Transverse colon (tissue), 4 donors: ENCODE data around the gene CLCA1. TPM values are rescaled to one million over a fixed set of nuclear protein-coding genes. Genes with fewer than 3 reads are reported as not detected.

ENCODE experiments used
- DNase-seq: peaks from one replicate; pipeline ENCODE4 v3.0.0-alpha.2; 2019
- H3K27ac ChIP-seq, 4 donors: fragments of 200-600 bp; sonication (generic); 2 replicates each; pipeline ENCODE4 v1.5.1; 2016 to 2018; ENCODE audit warnings: inconsistent platforms in 4 of 4
- H3K27me3 ChIP-seq: fragments of 200-600 bp; sonication (generic); 2 replicates; pipeline ENCODE4 v1.5.1; 2017; ENCODE audit warnings: inconsistent platforms
- H3K36me3 ChIP-seq, 4 donors: fragments of 200-600 bp; sonication (generic); 2 replicates each; pipeline ENCODE4 v1.5.1; 2017 to 2019; ENCODE audit warnings: inconsistent platforms in 4 of 4
- H3K4me1 ChIP-seq, 4 donors: fragments of 200-600 bp; sonication (generic); 2 replicates each; pipeline ENCODE4 v1.5.1; 2017 to 2020; ENCODE audit warnings: inconsistent platforms in 4 of 4
- H3K4me3 ChIP-seq, 4 donors: fragments of 200-600 bp; sonication (generic); 1 replicate in 1 of 4; 2 replicates in 3 of 4; pipeline versions ENCODE4 v1.5.1 to v1.6.1; 2017 to 2019; ENCODE audit warnings: inconsistent platforms in 4 of 4
- H3K9me3 ChIP-seq, 2 donors: fragments of 200-600 bp; sonication (generic); 2 replicates each; pipeline ENCODE4 v1.5.1; 2017 to 2019; ENCODE audit warnings: inconsistent platforms in 2 of 2
- EP300 ChIP-seq: sonication (generic); formaldehyde crosslinking; IDR thresholded peaks from one replicate; pipeline ENCODE4 v1.6.1; 2017; ENCODE audit warnings: antibody characterized with exemption, low read depth
- POLR2A ChIP-seq: fragments of 450-650 bp; IDR thresholded peaks from one replicate; pipeline ENCODE4 v1.6.1; 2016; ENCODE audit warnings: antibody characterized with exemption, mild to moderate bottlenecking, moderate library complexity
- POLR2AphosphoS5 ChIP-seq, 3 donors: sonication (generic); formaldehyde crosslinking; IDR thresholded peaks; one replicate each; pipeline ENCODE4 v1.6.1; 2016; ENCODE audit warnings: antibody characterized with exemption in 3 of 3
- WGBS, 2 donors: methylation state at CpG; one replicate each; pipeline ENCODE4 v1.1.5; 2018; ENCODE audit warnings: low coverage in 1 of 2; 5-methylcytosine and 5-hydroxymethylcytosine counted together
- in situ Hi-C, 4 donors: fragments of 200-750 bp; cut with MboI; loops; one replicate each; pipeline versions ENCODE4 v1.15.0 to v1.15.1; 2017; ENCODE audit warnings: low sequenced_read_pairs in 3 of 4, low pct_ligation_motif_present in 1 of 4, low pct_unique_long_range_greater_than_20kb in 1 of 4
- intact Hi-C: fragments of 100-400 bp; cut with DNase I; formaldehyde crosslinking; loops from one replicate; pipeline ENCODE4 v1.15.1; 2023; ENCODE audit warnings: low total_unique reads
- total RNA-seq, 4 donors: library from RNA; depleted of rRNA; stranded (reverse); fragments of >200 nt; gene quantifications; one replicate each; pipeline ENCODE4 v1.1.0, GENCODE V29; 2016
- TF ChIP-seq, protein P1 (sequence below), 5 experiments: fragments of 200-600 bp in 3 of 5; fragments of 450-650 bp in 2 of 5; sonication (generic) in 3 of 5; IDR thresholded peaks; 1 replicate in 2 of 5; 2 replicates in 3 of 5; pipeline ENCODE4 v1.5.1; 2016 to 2017; ENCODE audit warnings: antibody characterized with exemption in 5 of 5, inconsistent platforms in 3 of 5, mild to moderate bottlenecking in 2 of 5, moderate library complexity in 1 of 5

The CLCA1 gene
- total RNA-seq, 4 donors from 2014 or later = 16.1 to 1,013 (median 168) TPM

DNA sequence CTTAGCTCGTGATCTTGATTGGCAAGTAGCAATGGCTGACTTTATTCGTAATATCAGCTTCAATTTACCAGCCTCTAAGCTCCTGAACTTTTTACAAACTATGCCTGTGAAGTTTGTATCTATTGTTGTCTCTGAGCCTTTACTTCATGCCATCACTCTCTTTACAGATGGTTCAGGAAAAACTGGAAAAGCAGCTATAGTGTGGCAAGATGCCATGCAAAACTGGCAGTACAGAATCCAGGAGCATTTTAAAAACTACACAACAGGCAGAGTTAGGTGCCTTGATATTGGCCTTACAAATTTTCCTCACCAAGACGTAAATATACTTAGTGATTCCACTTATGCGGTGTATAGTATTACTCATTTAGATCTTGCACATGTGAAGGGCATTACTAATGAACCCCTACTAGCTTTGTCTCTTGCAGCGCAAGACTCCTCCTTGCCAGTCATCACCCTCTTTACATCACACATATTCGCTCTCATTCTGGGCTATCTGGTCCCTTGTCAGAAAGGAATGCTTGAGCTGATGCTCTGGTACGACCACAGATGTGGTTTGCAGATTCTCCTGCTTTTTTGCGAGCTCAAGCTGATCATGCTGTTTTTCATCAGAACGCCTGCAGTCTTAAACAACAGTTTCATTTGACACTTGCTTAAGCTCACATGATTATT, 36.3 kb downstream of the CLCA1 start:
- intact Hi-C loops (loop anchor here (10.0 kb wide), 1 partner anchor 130 kb away; no protein-coding TSS in a partner anchor), in situ Hi-C loops (loop anchor here in 1 of 4 donors (10.0 kb wide), 1 partner anchor 120 kb away; no protein-coding TSS in a partner anchor)
- H3K4me1 ChIP-seq = peaks cover 2 to 62% (median 27%) of the 10 kb centered on the region in 4 donors

DNA sequence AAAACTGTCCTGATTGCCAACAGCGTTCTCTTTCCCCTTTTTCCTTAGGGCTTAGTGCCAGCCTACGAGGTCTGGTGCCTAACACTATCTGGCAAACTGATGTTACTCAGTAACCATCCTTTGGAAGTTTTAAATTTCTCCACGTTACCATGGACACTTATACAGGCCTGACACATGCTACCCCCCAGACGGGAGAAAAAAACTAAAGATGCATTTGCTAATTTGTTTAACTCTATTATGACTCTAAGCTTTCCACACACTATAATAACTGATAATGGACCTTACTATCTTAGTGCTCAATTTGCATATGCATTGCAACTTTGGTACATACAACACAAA, 36.8 kb downstream of the CLCA1 start:
- no peak for DNase-seq
- WGBS, 2 donors = 38 to 52% methylated on average over 2 to 4 of the region's 4 CpGs
- no peak overlapping the region for H3K4me3 ChIP-seq
- H3K27ac ChIP-seq = peak overlapping the region in 2 of 4 donors; percentile 62 to 74
- peaks cover 2 to 60% (median 27%) of the 10 kb centered on the region in 4 donors for H3K4me1 ChIP-seq
- intact Hi-C loops = loop anchor here (10.0 kb wide), 1 partner anchor 131 kb away; no protein-coding TSS in a partner anchor
- H3K9me3 ChIP-seq = no peaks in the 10 kb centered on the region
- no peaks in the 10 kb centered on the region for H3K36me3 ChIP-seq
- TF ChIP-seq POLR2A (no peak), POLR2AphosphoS5 (IDR thresholded peaks at IDR 0.05) (no peak), EP300 (no peak)
- TF ChIP-seq, protein P1, sequence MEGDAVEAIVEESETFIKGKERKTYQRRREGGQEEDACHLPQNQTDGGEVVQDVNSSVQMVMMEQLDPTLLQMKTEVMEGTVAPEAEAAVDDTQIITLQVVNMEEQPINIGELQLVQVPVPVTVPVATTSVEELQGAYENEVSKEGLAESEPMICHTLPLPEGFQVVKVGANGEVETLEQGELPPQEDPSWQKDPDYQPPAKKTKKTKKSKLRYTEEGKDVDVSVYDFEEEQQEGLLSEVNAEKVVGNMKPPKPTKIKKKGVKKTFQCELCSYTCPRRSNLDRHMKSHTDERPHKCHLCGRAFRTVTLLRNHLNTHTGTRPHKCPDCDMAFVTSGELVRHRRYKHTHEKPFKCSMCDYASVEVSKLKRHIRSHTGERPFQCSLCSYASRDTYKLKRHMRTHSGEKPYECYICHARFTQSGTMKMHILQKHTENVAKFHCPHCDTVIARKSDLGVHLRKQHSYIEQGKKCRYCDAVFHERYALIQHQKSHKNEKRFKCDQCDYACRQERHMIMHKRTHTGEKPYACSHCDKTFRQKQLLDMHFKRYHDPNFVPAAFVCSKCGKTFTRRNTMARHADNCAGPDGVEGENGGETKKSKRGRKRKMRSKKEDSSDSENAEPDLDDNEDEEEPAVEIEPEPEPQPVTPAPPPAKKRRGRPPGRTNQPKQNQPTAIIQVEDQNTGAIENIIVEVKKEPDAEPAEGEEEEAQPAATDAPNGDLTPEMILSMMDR (IDR thresholded peaks at IDR 0.05) = no peak
- no peaks in the 10 kb centered on the region for H3K27me3 ChIP-seq
- in situ Hi-C loops = loop anchor here in 1 of 4 donors (10.0 kb wide), 1 partner anchor 121 kb away; no protein-coding TSS in a partner anchor

More for the DNA sequence above, 36.3 kb downstream of the CLCA1 start:
- no peaks in the 10 kb centered on the region for H3K9me3 ChIP-seq
- H3K27ac ChIP-seq = peak overlapping the region; percentile 62 to 74 (median 69)
- TF ChIP-seq POLR2AphosphoS5 (IDR thresholded peaks at IDR 0.05) (no peak), POLR2A (no peak), EP300 (no peak)
- TF ChIP-seq, protein P1 (IDR thresholded peaks at IDR 0.05) = no peak
- 59 to 63% methylated on average over 9 of the region's 9 CpGs for WGBS, 2 donors
- DNase-seq = peak; percentile 56
- H3K4me3 ChIP-seq = no peak overlapping the region
- H3K36me3 ChIP-seq = no peaks in the 10 kb centered on the region
- H3K27me3 ChIP-seq = no peaks in the 10 kb centered on the region

DNA sequence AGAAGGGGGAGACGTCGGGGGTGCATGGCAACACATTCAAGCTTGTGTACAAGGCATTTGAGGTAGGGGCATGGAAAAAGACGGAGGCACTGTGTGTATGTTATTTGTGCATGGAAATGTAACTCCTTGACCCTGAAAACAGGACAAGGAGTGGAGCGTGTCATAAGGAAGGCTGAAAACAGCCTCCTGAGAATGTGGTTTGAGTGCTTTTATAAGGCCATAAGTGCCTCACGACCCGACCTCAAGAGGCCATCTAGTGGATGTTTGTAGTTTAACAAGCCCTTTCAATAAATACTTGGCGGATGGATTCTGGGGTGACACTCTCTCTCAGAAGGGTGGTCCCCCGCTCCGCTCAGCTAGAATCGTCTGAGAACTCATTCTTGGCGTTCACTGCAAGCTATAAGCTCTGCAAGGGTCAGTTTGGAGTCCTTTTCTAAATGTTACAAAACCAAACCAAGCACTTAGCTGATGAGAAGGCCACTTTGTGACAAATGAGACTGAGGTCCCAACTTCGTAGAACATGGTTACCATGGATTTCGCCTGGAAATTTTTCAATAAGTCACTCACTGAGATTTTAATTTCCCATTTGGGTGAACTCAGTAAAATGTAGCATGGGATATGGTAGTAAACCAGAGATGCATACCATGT, 39.3 kb downstream of the CLCA1 start:
- in situ Hi-C loops = loop anchor here in 1 of 4 donors (10.0 kb wide), 1 partner anchor 123 kb away; no protein-coding TSS in a partner anchor
- DNase-seq = no peak
- TF ChIP-seq POLR2AphosphoS5 (IDR thresholded peaks at IDR 0.05) = no peak
- TF ChIP-seq, protein P1 (IDR thresholded peaks at IDR 0.05) = peak; percentile 50 to 65 (median 57)
- 54 to 58% methylated on average over 8 to 13 of the region's 13 CpGs for WGBS, 2 donors
- Histone ChIP-seq H3K27ac (no peak overlapping the region), H3K9me3 (no peaks in the 10 kb centered on the region), H3K4me1 (peaks cover 2 to 37% (median 14%) of the 10 kb centered on the region in 4 donors), H3K36me3 (no peaks in the 10 kb centered on the region), H3K27me3 (no peaks in the 10 kb centered on the region), H3K4me3 (no peak overlapping the region)
- intact Hi-C loops = loop anchor here (10.0 kb wide), 1 partner anchor 133 kb away; no protein-coding TSS in a partner anchor

DNA sequence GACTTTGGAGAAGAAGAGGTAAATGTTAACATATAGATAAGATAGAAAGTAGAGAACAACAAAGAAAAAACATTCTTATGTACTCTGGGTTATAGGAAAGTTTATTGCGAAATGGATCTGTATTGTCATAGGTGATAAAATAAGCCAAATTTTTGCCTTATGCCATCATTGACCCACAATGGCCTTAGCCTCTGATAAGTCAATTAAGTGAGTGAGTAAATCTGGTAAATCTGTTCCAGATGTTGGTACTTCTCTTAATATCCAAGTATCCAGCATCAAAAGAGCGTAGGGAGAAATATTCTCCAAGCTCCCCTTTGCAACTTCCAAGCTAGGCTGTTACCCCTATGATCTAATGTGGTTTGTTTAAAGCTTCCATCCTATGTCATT, 39.8 kb downstream of the CLCA1 start:
- Histone ChIP-seq H3K9me3 (no peaks in the 10 kb centered on the region), H3K4me1 (peaks cover 2 to 32% (median 8%) of the 10 kb centered on the region in 4 donors), H3K27ac (no peak overlapping the region), H3K27me3 (no peaks in the 10 kb centered on the region), H3K4me3 (no peak overlapping the region), H3K36me3 (no peaks in the 10 kb centered on the region)
- DNase-seq = no peak
- WGBS, 2 donors = 96 to 100% methylated on average over 1 to 2 of the region's 2 CpGs
- in situ Hi-C loops (loop anchor here in 1 of 4 donors (10.0 kb wide), 1 partner anchor 124 kb away; no protein-coding TSS in a partner anchor), intact Hi-C loops (loop anchor here (10.0 kb wide), 1 partner anchor 134 kb away; no protein-coding TSS in a partner anchor)
- TF ChIP-seq, protein P1 (IDR thresholded peaks at IDR 0.05) = no peak
- no peak for TF ChIP-seq POLR2AphosphoS5 (IDR thresholded peaks at IDR 0.05)
- no peak for TF ChIP-seq POLR2A
- no peak for TF ChIP-seq EP300
